Natural killer cell treated with Interleukin-12 subunit alpha and Interleukin-12 subunit beta and Interleukin-15 and Interleukin-18, amount 100 ng/mL, for 72 hours (primary cell): ENCODE data around the gene CTNNAL1. TPM values are rescaled to one million over a fixed set of nuclear protein-coding genes. Genes with fewer than 3 reads are reported as not detected.
A peak's percentile ranks its signal among the peaks of the same experiment; 100 is the strongest.
"Not testable (repeated sequence)": the region's sequence is repeated elsewhere in the genome, so short reads cannot be mapped to it uniquely, and the experiment has no call there.

ENCODE experiments used
- ATAC-seq, 2 donors: fragments of 150-1000 bp; cut with Tn5 transposase in 1 of 2; sonication (Bioruptor Pico), chemical (Tn5 transposase) in 1 of 2; 2 replicates each; pipeline ENCODE4 v1.10.0; 2021
- DNase-seq: peaks from one replicate; pipeline ENCODE4 v3.0.0; 2022; ENCODE audit warnings: low spot score
- H3K27ac Mint-ChIP-seq, 2 donors: 1 replicate in 1 of 2; 2 replicates in 1 of 2; pipeline ENCODE4 v1.8.0; 2022; ENCODE audit warnings: mixed read lengths in 2 of 2, mild to moderate bottlenecking in 1 of 2, moderate library complexity in 1 of 2
- H3K27me3 Mint-ChIP-seq, 2 donors: 1 replicate in 1 of 2; 2 replicates in 1 of 2; pipeline ENCODE4 v1.8.0; 2022; ENCODE audit warnings: mixed read lengths in 2 of 2
- H3K36me3 Mint-ChIP-seq: one replicate; pipeline ENCODE4 v1.8.0; 2022; ENCODE audit warnings: mixed read lengths
- H3K4me1 Mint-ChIP-seq, 2 donors: 1 replicate in 1 of 2; 2 replicates in 1 of 2; pipeline ENCODE4 v1.8.0; 2022; ENCODE audit warnings: low read depth in 2 of 2, mixed read lengths in 2 of 2, mild to moderate bottlenecking in 1 of 2
- H3K4me3 Mint-ChIP-seq: one replicate; pipeline ENCODE4 v1.8.0; 2022; ENCODE audit warnings: mixed read lengths
- H3K9me3 Mint-ChIP-seq: 2 replicates; pipeline ENCODE4 v1.8.0; 2022; ENCODE audit warnings: mixed read lengths
- total RNA-seq, 2 donors: library from RNA; stranded (reverse); gene quantifications; one replicate each; pipeline ENCODE4 v1.2.3, GENCODE V29; 2022

Gene CTNNAL1
- total RNA-seq, 2 donors from 2014 or later: 14.6 to 17.3 TPM

- ATAC-seq, H3K4me3 Mint-ChIP-seq, H3K4me1 Mint-ChIP-seq, H3K27me3 Mint-ChIP-seq, DNase-seq, H3K9me3 Mint-ChIP-seq, H3K27ac Mint-ChIP-seq: not testable (repeated sequence)
- peaks cover 30% of the 10 kb centered on the region for H3K36me3 Mint-ChIP-seq
Observed at GRCh38 chr9:108920401-108920800, 92.9 kb downstream of the CTNNAL1 start.

GRCh38 chr9:108919517-108919916, 93.8 kb downstream of the CTNNAL1 start:
- Mint-ChIP-seq H3K9me3 (no peaks in the 10 kb centered on the region), H3K4me1 (no peaks in the 10 kb centered on the region), H3K27me3 (no peaks in the 10 kb centered on the region), H3K27ac (no peak overlapping the region), H3K36me3 (peaks cover 24% of the 10 kb centered on the region), H3K4me3 (no peak overlapping the region)
- ATAC-seq (no peak), DNase-seq (no peak)

GRCh38 chr9:108913391-108913790, 99.9 kb downstream of the CTNNAL1 start:
- ATAC-seq (peak in 1 of 2 donors; percentile 51), DNase-seq (no peak)
- H3K9me3 Mint-ChIP-seq: no peaks in the 10 kb centered on the region
- no peak overlapping the region for H3K27ac Mint-ChIP-seq
- H3K27me3 Mint-ChIP-seq: no peaks in the 10 kb centered on the region
- H3K4me3 Mint-ChIP-seq: no peak overlapping the region
- peaks cover 8 to 11% of the 10 kb centered on the region in 2 donors for H3K4me1 Mint-ChIP-seq
- H3K36me3 Mint-ChIP-seq: peaks cover 38% of the 10 kb centered on the region

GRCh38 chr9:108911820-108912219, 101.5 kb downstream of the CTNNAL1 start:
- Mint-ChIP-seq H3K4me1 (peaks cover 8 to 11% of the 10 kb centered on the region in 2 donors), H3K27ac (no peak overlapping the region), H3K9me3 (no peaks in the 10 kb centered on the region), H3K27me3 (no peaks in the 10 kb centered on the region), H3K36me3 (peaks cover 44% of the 10 kb centered on the region), H3K4me3 (no peak overlapping the region)
- ATAC-seq (no peak), DNase-seq (no peak)

GRCh38 chr9:108910914-108911313, 102.4 kb downstream of the CTNNAL1 start:
- H3K36me3 Mint-ChIP-seq: peaks cover 41% of the 10 kb centered on the region

GRCh38 chr9:108910402-108910801, 102.9 kb downstream of the CTNNAL1 start:
- no peak for ATAC-seq
- no peak overlapping the region for H3K4me3 Mint-ChIP-seq
- H3K27ac Mint-ChIP-seq: no peak overlapping the region
- H3K27me3 Mint-ChIP-seq: no peaks in the 10 kb centered on the region
- peaks cover 37% of the 10 kb centered on the region for H3K36me3 Mint-ChIP-seq
- no peaks in the 10 kb centered on the region for H3K9me3 Mint-ChIP-seq
- H3K4me1 Mint-ChIP-seq: peaks cover 8 to 11% of the 10 kb centered on the region in 2 donors
- DNase-seq: no peak

More at GRCh38 chr9:108910914-108911313, 102.4 kb downstream of the CTNNAL1 start:
- H3K27ac Mint-ChIP-seq: no peak overlapping the region
- H3K9me3 Mint-ChIP-seq: no peaks in the 10 kb centered on the region
- no peak for DNase-seq
- peaks cover 8 to 11% of the 10 kb centered on the region in 2 donors for H3K4me1 Mint-ChIP-seq
- H3K4me3 Mint-ChIP-seq: no peak overlapping the region
- no peaks in the 10 kb centered on the region for H3K27me3 Mint-ChIP-seq
- ATAC-seq: no peak

- no peaks in the 10 kb centered on the region for H3K27me3 Mint-ChIP-seq
- H3K27ac Mint-ChIP-seq: no peak overlapping the region
- no peaks in the 10 kb centered on the region for H3K4me1 Mint-ChIP-seq
- H3K36me3 Mint-ChIP-seq: peaks cover 48% of the 10 kb centered on the region
- ATAC-seq: no peak
- DNase-seq: no peak
- H3K4me3 Mint-ChIP-seq: no peak overlapping the region
- H3K9me3 Mint-ChIP-seq: no peaks in the 10 kb centered on the region
Observed at GRCh38 chr9:108905494-108905893, 107.8 kb downstream of the CTNNAL1 start.

GRCh38 chr9:108904161-108904560, 109.1 kb downstream of the CTNNAL1 start:
- Mint-ChIP-seq H3K27me3 (no peaks in the 10 kb centered on the region), H3K9me3 (no peaks in the 10 kb centered on the region), H3K4me3 (no peak overlapping the region), H3K36me3 (peaks cover 45% of the 10 kb centered on the region), H3K27ac (no peak overlapping the region), H3K4me1 (no peaks in the 10 kb centered on the region)
- DNase-seq: no peak
- ATAC-seq: no peak

GRCh38 chr9:108903420-108904103, 109.7 kb downstream of the CTNNAL1 start:
- H3K9me3 Mint-ChIP-seq: no peaks in the 10 kb centered on the region
- no peaks in the 10 kb centered on the region for H3K4me1 Mint-ChIP-seq
- H3K36me3 Mint-ChIP-seq: peaks cover 39% of the 10 kb centered on the region
- H3K4me3 Mint-ChIP-seq: no peak overlapping the region
- no peak overlapping the region for H3K27ac Mint-ChIP-seq
- ATAC-seq: no peak
- no peak for DNase-seq
- H3K27me3 Mint-ChIP-seq: no peaks in the 10 kb centered on the region

- H3K27ac Mint-ChIP-seq: no peak overlapping the region
- H3K9me3 Mint-ChIP-seq: no peaks in the 10 kb centered on the region
- peaks cover 49% of the 10 kb centered on the region for H3K36me3 Mint-ChIP-seq
- no peaks in the 10 kb centered on the region for H3K4me1 Mint-ChIP-seq
- H3K4me3 Mint-ChIP-seq: no peak overlapping the region
- no peak for ATAC-seq
- H3K27me3 Mint-ChIP-seq: no peaks in the 10 kb centered on the region
- no peak for DNase-seq
Observed at GRCh38 chr9:108900176-108900575, 113.1 kb downstream of the CTNNAL1 start.

- not testable (repeated sequence) for ATAC-seq, H3K27me3 Mint-ChIP-seq, H3K27ac Mint-ChIP-seq, H3K4me3 Mint-ChIP-seq, DNase-seq, H3K4me1 Mint-ChIP-seq, H3K9me3 Mint-ChIP-seq
- peaks cover 51% of the 10 kb centered on the region for H3K36me3 Mint-ChIP-seq
Observed at GRCh38 chr9:108899023-108899695, 114.1 kb downstream of the CTNNAL1 start.

- Mint-ChIP-seq H3K27ac (no peak overlapping the region), H3K27me3 (no peaks in the 10 kb centered on the region), H3K4me1 (no peaks in the 10 kb centered on the region), H3K36me3 (peaks cover 47% of the 10 kb centered on the region), H3K4me3 (no peak overlapping the region), H3K9me3 (no peaks in the 10 kb centered on the region)
- DNase-seq (no peak), ATAC-seq (no peak)
Observed at GRCh38 chr9:108897324-108898096, 115.8 kb downstream of the CTNNAL1 start.

- H3K4me1 Mint-ChIP-seq: no peaks in the 10 kb centered on the region
- no peaks in the 10 kb centered on the region for H3K27me3 Mint-ChIP-seq
- DNase-seq (no peak), ATAC-seq (no peak)
- H3K4me3 Mint-ChIP-seq: no peak overlapping the region
- H3K27ac Mint-ChIP-seq: no peak overlapping the region
- no peaks in the 10 kb centered on the region for H3K9me3 Mint-ChIP-seq
- H3K36me3 Mint-ChIP-seq: peaks cover 56% of the 10 kb centered on the region
Observed at GRCh38 chr9:108894225-108894997, 118.9 kb downstream of the CTNNAL1 start.
